Keratinocyte (primary cell): Measurements from ENCODE around the gene CHRDL1. TPM values are rescaled to one million over a fixed set of nuclear protein-coding genes. Genes with fewer than 3 reads are reported as not detected.

ENCODE experiments used
- DNase-seq: peaks from one replicate; pipeline ENCODE4 v3.0.0-alpha.2; 2011; ENCODE audit warnings: low read depth, missing footprints, low spot score
- FAIRE-seq: peaks from 2 replicates; lab custom pipeline; 2011; peaks lifted over from hg19 to GRCh38; lab: Jason Lieb, UNC
- H2AFZ ChIP-seq: 2 replicates; pipeline ENCODE4 v1.6.0; 2012; ENCODE audit warnings: low read length, control low read depth, inconsistent platforms; ENCODE audit not compliant: control insufficient read depth
- H3K27ac ChIP-seq: 2 replicates; pipeline ENCODE4 v1.5.1; 2011; ENCODE audit warnings: low read length; ENCODE audit not compliant: control insufficient read depth, insufficient read depth
- H3K27me3 ChIP-seq: 3 replicates; pipeline ENCODE4 v1.6.0; 2011; ENCODE audit warnings: low read length; ENCODE audit not compliant: control insufficient read depth, insufficient read depth; ENCODE audit errors: extremely low read depth
- H3K36me3 ChIP-seq, 2 experiments: 2 replicates in 1 of 2; 3 replicates in 1 of 2; pipeline ENCODE4 v1.5.1; 2011; ENCODE audit warnings: low read length in 2 of 2, mild to moderate bottlenecking in 1 of 2; ENCODE audit not compliant: control insufficient read depth in 2 of 2, insufficient read depth in 2 of 2; ENCODE audit errors: extremely low read depth in 1 of 2
- H3K4me1 ChIP-seq: 3 replicates; pipeline ENCODE4 v1.5.1; 2011; ENCODE audit warnings: low read length; ENCODE audit not compliant: control insufficient read depth, insufficient read depth; ENCODE audit errors: extremely low read depth
- H3K4me2 ChIP-seq: 3 replicates; pipeline ENCODE4 v1.6.0; 2011; ENCODE audit warnings: low read depth, low read length; ENCODE audit not compliant: control insufficient read depth, insufficient read depth; ENCODE audit errors: extremely low read depth
- H3K4me3 ChIP-seq, 3 experiments: fragments of 200-600 bp in 1 of 3; sonication (generic) in 1 of 3; 2 replicates in 2 of 3; 3 replicates in 1 of 3; pipeline ENCODE4 v1.5.1; 2011 to 2016; ENCODE audit warnings: low read length in 3 of 3, mild to moderate bottlenecking in 3 of 3, control low read depth in 2 of 3, inconsistent platforms in 1 of 3, low read depth in 1 of 3, mixed read lengths in 1 of 3, mixed run types in 1 of 3, moderate library complexity in 1 of 3; ENCODE audit not compliant: control insufficient read depth in 2 of 3, insufficient read depth in 2 of 3; ENCODE audit errors: extremely low read depth in 1 of 3
- H3K79me2 ChIP-seq: 2 replicates; pipeline ENCODE4 v1.6.0; 2012; ENCODE audit warnings: low read length; ENCODE audit not compliant: control insufficient read depth, insufficient read depth
- H3K9ac ChIP-seq: 3 replicates; pipeline ENCODE4 v1.6.0; 2011; ENCODE audit warnings: low read length; ENCODE audit not compliant: control insufficient read depth, insufficient read depth; ENCODE audit errors: extremely low read depth
- H3K9me1 ChIP-seq: 3 replicates; pipeline ENCODE4 v1.6.0; 2011; ENCODE audit warnings: low read length; ENCODE audit not compliant: control insufficient read depth, insufficient read depth; ENCODE audit errors: extremely low read depth
- H3K9me3 ChIP-seq: 2 replicates; pipeline ENCODE4 v1.5.1; 2012; ENCODE audit warnings: low read depth, low read length; ENCODE audit not compliant: control insufficient read depth
- H4K20me1 ChIP-seq: 3 replicates; pipeline ENCODE4 v1.6.0; 2011; ENCODE audit warnings: low read length; ENCODE audit not compliant: control insufficient read depth, insufficient read depth; ENCODE audit errors: extremely low read depth
- EZH2 ChIP-seq: IDR thresholded peaks from one replicate; pipeline ENCODE4 v1.6.1; 2012; ENCODE audit warnings: inconsistent platforms, mild to moderate bottlenecking, low read length, moderate library complexity
- dilution Hi-C: fragments of 300-500 bp; cut with MboI; formaldehyde crosslinking; loops from one replicate; pipeline ENCODE4 v1.7.0; 2020; ENCODE audit warnings: low sequenced_read_pairs; ENCODE audit not compliant: extremely low pct_ligation_motif_present
- polyA plus RNA-seq, 5 experiments: library from polyadenylated mRNA; depleted of rRNA in 3 of 5; stranded (reverse) in 3 of 5; stranded (forward) in 1 of 5; unstranded in 1 of 5; fragments of >200 nt; gene quantifications; 1 replicate in 1 of 5; 2 replicates in 3 of 5; 3 replicates in 1 of 5; pipeline versions ENCODE4 v1.2.1 to v1.2.3, GENCODE V29; 2011 to 2012; ENCODE audit warnings: missing spikeins in 2 of 5, low read depth in 1 of 5, low replicate concordance in 1 of 5
- TF ChIP-seq, protein P1 (sequence below), 3 experiments: IDR thresholded peaks in 1 of 3; conservative IDR thresholded peaks in 1 of 3; optimal IDR thresholded peaks in 1 of 3; 2 replicates in 2 of 3; 3 replicates in 1 of 3; pipeline versions ENCODE3 to v1.5.1; 2011; ENCODE audit warnings: low read length in 3 of 3, mild to moderate bottlenecking in 3 of 3, moderate library complexity in 2 of 3, control low read depth in 1 of 3, inconsistent platforms in 1 of 3; ENCODE audit not compliant: insufficient read depth in 2 of 3; ENCODE audit errors: extremely low read depth in 1 of 3

Gene CHRDL1
- polyA plus RNA-seq, 1 donor (not counting 4 experiments of a cell fraction or from before 2014, with no cell fraction given) = not detected

DNA sequence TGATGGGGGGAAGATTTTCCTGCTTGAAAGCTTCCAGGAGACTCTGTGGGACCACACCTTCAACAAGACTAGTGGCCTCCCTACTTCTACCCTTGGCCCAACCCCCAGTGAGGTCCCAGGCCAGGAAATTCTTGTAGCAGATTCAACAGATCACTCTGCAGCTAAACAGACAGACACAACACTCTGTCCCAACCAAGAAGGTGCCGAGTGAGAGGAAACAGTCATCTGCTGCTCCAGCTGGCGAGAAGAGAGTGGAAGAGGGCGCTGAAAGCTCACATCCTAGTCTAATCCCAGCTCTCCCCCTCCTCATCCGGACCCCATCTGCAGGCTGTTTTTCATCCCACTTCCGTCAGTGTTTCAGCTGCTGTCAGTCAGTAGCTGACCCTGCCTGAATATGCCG lies 63.4 kb downstream of the CHRDL1 start:
- Histone ChIP-seq H3K4me2 (no peak overlapping the region), H3K4me1 (no peaks in the 10 kb centered on the region), H3K4me3 (no peak overlapping the region), H3K79me2 (no peaks in the 10 kb centered on the region), H3K9me1 (no peaks in the 10 kb centered on the region), H2AFZ (no peak overlapping the region), H3K9ac (no peak overlapping the region), H3K27me3 (no peaks in the 10 kb centered on the region), H4K20me1 (peaks cover 4% of the 10 kb centered on the region), H3K9me3 (no peaks in the 10 kb centered on the region), H3K36me3 (no peaks in the 10 kb centered on the region), H3K27ac (no peak overlapping the region)
- TF ChIP-seq, protein P1, sequence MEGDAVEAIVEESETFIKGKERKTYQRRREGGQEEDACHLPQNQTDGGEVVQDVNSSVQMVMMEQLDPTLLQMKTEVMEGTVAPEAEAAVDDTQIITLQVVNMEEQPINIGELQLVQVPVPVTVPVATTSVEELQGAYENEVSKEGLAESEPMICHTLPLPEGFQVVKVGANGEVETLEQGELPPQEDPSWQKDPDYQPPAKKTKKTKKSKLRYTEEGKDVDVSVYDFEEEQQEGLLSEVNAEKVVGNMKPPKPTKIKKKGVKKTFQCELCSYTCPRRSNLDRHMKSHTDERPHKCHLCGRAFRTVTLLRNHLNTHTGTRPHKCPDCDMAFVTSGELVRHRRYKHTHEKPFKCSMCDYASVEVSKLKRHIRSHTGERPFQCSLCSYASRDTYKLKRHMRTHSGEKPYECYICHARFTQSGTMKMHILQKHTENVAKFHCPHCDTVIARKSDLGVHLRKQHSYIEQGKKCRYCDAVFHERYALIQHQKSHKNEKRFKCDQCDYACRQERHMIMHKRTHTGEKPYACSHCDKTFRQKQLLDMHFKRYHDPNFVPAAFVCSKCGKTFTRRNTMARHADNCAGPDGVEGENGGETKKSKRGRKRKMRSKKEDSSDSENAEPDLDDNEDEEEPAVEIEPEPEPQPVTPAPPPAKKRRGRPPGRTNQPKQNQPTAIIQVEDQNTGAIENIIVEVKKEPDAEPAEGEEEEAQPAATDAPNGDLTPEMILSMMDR (optimal IDR thresholded peaks at IDR 0.05 in 1 of 3, IDR thresholded peaks at IDR 0.05 in 1 of 3, conservative IDR thresholded peaks at IDR 0.05 in 1 of 3; ENCODE audit: extremely low read depth in 1 of 3, insufficient read depth in 2 of 3, low read length in 3 of 3) = no peak
- no peak for TF ChIP-seq EZH2
- no peak for FAIRE-seq
- no peak for DNase-seq
- dilution Hi-C loops = no loop called here

- no peaks in the 10 kb centered on the region for H3K9me3 ChIP-seq
- FAIRE-seq (no peak), DNase-seq (no peak)
- no peak overlapping the region for H2AFZ ChIP-seq
- H3K4me2 ChIP-seq = no peak overlapping the region
- no peak overlapping the region for H3K27ac ChIP-seq
- dilution Hi-C loops = no loop called here
- H3K9me1 ChIP-seq = no peaks in the 10 kb centered on the region
- no peaks in the 10 kb centered on the region for H3K79me2 ChIP-seq
- no peak overlapping the region for H3K9ac ChIP-seq
- no peaks in the 10 kb centered on the region for H3K4me1 ChIP-seq
- H3K4me3 ChIP-seq = no peak overlapping the region
- H4K20me1 ChIP-seq = no peaks in the 10 kb centered on the region
- H3K36me3 ChIP-seq = no peaks in the 10 kb centered on the region
- TF ChIP-seq, protein P1 (optimal IDR thresholded peaks at IDR 0.05 in 1 of 3, IDR thresholded peaks at IDR 0.05 in 1 of 3, conservative IDR thresholded peaks at IDR 0.05 in 1 of 3; ENCODE audit: extremely low read depth in 1 of 3, insufficient read depth in 2 of 3, low read length in 3 of 3) = no peak
- TF ChIP-seq EZH2 = no peak
- H3K27me3 ChIP-seq = no peaks in the 10 kb centered on the region
Measured at GRCh38 chrX:110723844-110724243, 71.8 kb downstream of the CHRDL1 start.
